Posterior vena cava (tissue), 2 donors: ENCODE measurements around the gene MAST3. TPM values are rescaled to one million over a fixed set of nuclear protein-coding genes. Genes with fewer than 3 reads are reported as not detected.
"Not testable (repeated sequence)": the region's sequence is repeated elsewhere in the genome, so short reads cannot be mapped to it uniquely, and the experiment has no call there.

Experiments used
- DNase-seq: peaks from one replicate; pipeline ENCODE4 v3.0.0-alpha.2; 2020; ENCODE audit warnings: low spot score
- intact Hi-C, 2 donors: fragments of 100-400 bp; cut with DNase I; formaldehyde crosslinking; loops; one replicate each; pipeline versions ENCODE4 v1.14.1 to v1.14.2; 2022 to 2023
- total RNA-seq, 2 donors: library from RNA; stranded (reverse); fragmentation: NEBNext Ultra II Directional; extraction: Animal tissue kit (Norgen Biotek cat#: 25700); gene quantifications; one replicate each; pipeline ENCODE4 v1.2.1, GENCODE V29; 2021
- donor health status: DM: yes; HTN: yes; CAD: no.
- donor health status: DM: yes; HTN: yes; CAD: no.

Gene MAST3
- total RNA-seq, 2 donors from 2014 or later, result 5.6 to 7.1 TPM

GRCh38 chr19:18083929-18084684 lies 13.5 kb upstream of the MAST3 start:
- intact Hi-C loops, result no loop called here
- DNase-seq, result no peak

GRCh38 chr19:18085702-18086457 lies 11.7 kb upstream of the MAST3 start:
- intact Hi-C loops, result no loop called here
- no peak for DNase-seq

- intact Hi-C loops, result no loop called here
- no peak for DNase-seq
Observed at GRCh38 chr19:18086590-18087138, 10.9 kb upstream of the MAST3 start, which contains the start of gene IL12RB1. TSS of gene IL12RB1 (minus strand) at chr19:18086934. CDS start at chr19:18086823, 111 bp downstream.

- peak; percentile 88 for DNase-seq
Observed at GRCh38 chr19:18089096-18089541, 8.5 kb upstream of the MAST3 start.

GRCh38 chr19:18089726-18090125 lies 7.9 kb upstream of the MAST3 start:
- intact Hi-C loops, result no loop called here
- no peak for DNase-seq

More at GRCh38 chr19:18089096-18089541, 8.5 kb upstream of the MAST3 start:
- intact Hi-C loops, result not testable (repeated sequence)

GRCh38 chr19:18090545-18091216 lies 6.9 kb upstream of the MAST3 start:
- DNase-seq, result no peak
- intact Hi-C loops, result no loop called here

- intact Hi-C loops, result no loop called here
- DNase-seq, result peak; percentile 88
Observed at GRCh38 chr19:18091217-18091608, 6.4 kb upstream of the MAST3 start.

- no peak for DNase-seq
- intact Hi-C loops, result no loop called here
Observed at GRCh38 chr19:18093439-18094161, 4.0 kb upstream of the MAST3 start.

- intact Hi-C loops, result no loop called here
- no peak for DNase-seq
Observed at GRCh38 chr19:18096258-18096657, 1.3 kb upstream of the MAST3 start.

- no peak for DNase-seq
- intact Hi-C loops, result no loop called here
Observed at GRCh38 chr19:18097993-18098890, 664 bp downstream of the MAST3 start.

- no peak for DNase-seq
- intact Hi-C loops, result no loop called here
Observed at GRCh38 chr19:18098891-18099622, 1.5 kb downstream of the MAST3 start.

- DNase-seq, result no peak
- intact Hi-C loops, result no loop called here
Observed at GRCh38 chr19:18099623-18099995, 2.0 kb downstream of the MAST3 start.

GRCh38 chr19:18100710-18101109 lies 3.1 kb downstream of the MAST3 start:
- intact Hi-C loops, result no loop called here
- no peak for DNase-seq

- intact Hi-C loops, result no loop called here
- no peak for DNase-seq
Observed at GRCh38 chr19:18101268-18101667, 3.7 kb downstream of the MAST3 start.

GRCh38 chr19:18102916-18103542 lies 5.5 kb downstream of the MAST3 start:
- intact Hi-C loops, result no loop called here

GRCh38 chr19:18104793-18105131 lies 7.2 kb downstream of the MAST3 start:
- intact Hi-C loops, result no loop called here

More at GRCh38 chr19:18102916-18103542, 5.5 kb downstream of the MAST3 start:
- no peak for DNase-seq

GRCh38 chr19:18105259-18105658 lies 7.7 kb downstream of the MAST3 start:
- intact Hi-C loops, DNase-seq: not testable (repeated sequence)

More at GRCh38 chr19:18104793-18105131, 7.2 kb downstream of the MAST3 start:
- no peak for DNase-seq
